Activated CD8-positive, alpha-beta memory T cell treated with anti-CD3 and anti-CD28 coated beads for 24 hours (primary cell): ENCODE data around the gene CCT5.
"Not testable (repeated sequence)": the region's sequence is repeated elsewhere in the genome, so short reads cannot be mapped to it uniquely, and the experiment has no call there.

Source experiments
- DNase-seq: peaks from one replicate; pipeline ENCODE4 v3.0.0-alpha.2; 2020

CCT5 gene

GRCh38 chr5:10278658-10279279, 28.7 kb downstream of the CCT5 start:
- DNase-seq: no peak

- no peak for DNase-seq
Measured at GRCh38 chr5:10279328-10279727, 29.2 kb downstream of the CCT5 start.

GRCh38 chr5:10279925-10280720, 30.0 kb downstream of the CCT5 start:
- DNase-seq: no peak

GRCh38 chr5:10283927-10284635, 34.0 kb downstream of the CCT5 start:
- DNase-seq: peak; percentile 92

- DNase-seq: not testable (repeated sequence)
Measured at GRCh38 chr5:10285362-10285761, 35.3 kb downstream of the CCT5 start.

GRCh38 chr5:10286162-10286861, 36.2 kb downstream of the CCT5 start:
- no peak for DNase-seq

GRCh38 chr5:10286862-10287227, 36.8 kb downstream of the CCT5 start:
- no peak for DNase-seq

GRCh38 chr5:10288592-10289219, 38.6 kb downstream of the CCT5 start:
- DNase-seq: peak; percentile 64

- DNase-seq: no peak
Measured at GRCh38 chr5:10289353-10289752, 39.3 kb downstream of the CCT5 start.

- no peak for DNase-seq
Measured at GRCh38 chr5:10289991-10290390, 39.9 kb downstream of the CCT5 start.

- DNase-seq: no peak
Measured at GRCh38 chr5:10290438-10290837, 40.4 kb downstream of the CCT5 start.

- DNase-seq: no peak
Measured at GRCh38 chr5:10291692-10292339, 41.7 kb downstream of the CCT5 start.

GRCh38 chr5:10293907-10294662, 44.0 kb downstream of the CCT5 start:
- DNase-seq: no peak

GRCh38 chr5:10295619-10296326, 45.7 kb downstream of the CCT5 start:
- no peak for DNase-seq

GRCh38 chr5:10297646-10298204, 47.6 kb downstream of the CCT5 start:
- no peak for DNase-seq

GRCh38 chr5:10300246-10300645, 50.2 kb downstream of the CCT5 start:
- DNase-seq: no peak

GRCh38 chr5:10301266-10301665, 51.2 kb downstream of the CCT5 start:
- DNase-seq: no peak

GRCh38 chr5:10301842-10302610, 51.9 kb downstream of the CCT5 start:
- no peak for DNase-seq

- DNase-seq: no peak
Measured at GRCh38 chr5:10303201-10303600, 53.1 kb downstream of the CCT5 start.

- DNase-seq: no peak
Measured at GRCh38 chr5:10303699-10304170, 53.7 kb downstream of the CCT5 start.
